Activated T-cell treated with anti-CD3 and anti-CD28 coated beads for 48 hours (primary cell): ENCODE data around the gene SERGEF.

Experiments
- DNase-seq: peaks from one replicate; pipeline ENCODE4 v3.0.0-alpha.2; 2020; ENCODE audit warnings: low read depth

The SERGEF gene

DNA sequence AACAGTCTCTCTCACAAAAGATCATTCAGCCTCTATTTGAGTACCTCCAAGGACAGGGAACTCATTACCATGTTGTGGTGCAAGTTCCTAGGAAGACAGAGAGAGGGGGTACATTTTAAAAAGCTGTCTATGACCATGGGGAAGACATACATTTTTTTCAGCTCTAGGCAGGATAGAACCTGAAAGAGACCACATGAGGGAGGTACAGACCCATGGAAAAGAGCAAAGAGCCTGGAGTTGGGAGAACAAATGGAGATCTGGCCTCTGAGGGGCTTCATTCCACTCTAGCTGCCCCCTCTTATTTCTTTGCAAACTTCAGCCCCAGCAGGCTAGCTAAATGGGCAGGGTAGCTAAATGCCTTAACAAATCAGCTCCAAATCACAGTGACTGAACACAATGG lies 241.9 kb downstream of the SERGEF start:
- DNase-seq: no peak

DNA sequence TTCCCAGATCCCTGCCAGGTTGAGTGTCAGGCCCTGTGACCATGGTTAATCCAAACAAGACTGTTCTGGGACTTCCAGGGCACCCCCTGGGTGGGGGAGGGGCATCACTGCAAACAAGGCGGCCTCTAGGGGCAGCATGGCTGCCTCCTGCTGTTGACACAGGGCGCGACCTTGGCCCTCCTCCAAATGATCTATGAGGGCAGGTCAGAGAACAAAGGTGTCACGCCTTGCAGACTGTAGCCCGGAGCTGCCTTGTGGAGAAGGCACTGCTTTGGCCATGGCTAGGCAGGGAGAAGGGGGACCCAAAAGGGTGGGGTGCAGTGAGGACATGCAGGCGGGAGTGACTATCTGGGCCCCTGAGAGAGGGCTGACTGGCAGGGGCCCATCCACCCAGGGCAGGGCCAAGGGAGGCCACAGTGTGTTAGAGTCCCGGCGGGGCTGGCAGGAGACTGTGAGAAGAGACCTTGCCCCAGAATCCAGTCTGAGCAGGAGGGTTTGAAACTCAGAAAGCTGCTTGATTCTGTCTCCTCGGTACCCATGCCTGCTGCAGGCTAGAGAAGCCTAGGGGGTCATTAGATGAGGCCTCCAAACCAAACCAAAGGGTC lies 242.7 kb downstream of the SERGEF start:
- no peak for DNase-seq

DNA sequence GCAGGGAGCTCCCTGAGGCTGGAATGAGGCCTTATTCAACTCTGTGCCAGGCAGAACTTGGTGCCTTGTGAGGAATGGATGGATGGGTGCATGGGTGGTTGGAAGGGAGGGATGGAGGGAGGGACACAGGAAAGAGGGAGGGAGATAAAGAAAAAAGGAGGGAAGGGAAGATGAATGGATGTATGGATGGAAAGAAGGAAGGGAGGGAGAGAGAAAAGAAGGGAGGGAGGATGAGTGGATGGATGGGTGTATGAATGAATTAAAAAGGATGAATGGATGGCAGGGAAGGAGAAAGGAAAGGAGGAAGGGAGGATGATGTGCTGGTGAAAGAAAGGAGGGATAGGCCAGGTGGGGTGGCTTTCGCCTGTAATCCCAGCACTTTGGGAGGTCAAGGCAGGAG lies 243.6 kb downstream of the SERGEF start:
- DNase-seq: no peak

DNA sequence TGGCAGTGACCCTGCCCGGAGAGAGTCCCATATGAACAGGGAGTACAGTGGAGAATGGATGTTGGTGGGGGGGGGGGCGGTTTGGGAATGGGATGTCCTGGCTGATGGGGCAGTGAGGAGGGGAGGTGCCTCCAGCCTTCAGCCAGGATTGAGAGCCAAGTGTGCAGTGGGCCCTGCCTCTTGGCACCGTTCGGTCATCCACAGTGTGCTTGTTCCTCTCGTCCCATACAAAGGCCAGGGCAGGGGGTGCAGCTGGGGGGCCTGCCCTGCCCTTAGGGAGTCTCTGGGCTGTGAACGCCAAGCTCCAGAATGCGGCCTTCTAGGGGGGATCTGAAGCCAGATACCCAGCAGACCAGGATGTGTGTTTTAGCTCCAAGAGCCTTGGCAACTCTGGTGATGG lies 244.3 kb downstream of the SERGEF start:
- no peak for DNase-seq

DNA sequence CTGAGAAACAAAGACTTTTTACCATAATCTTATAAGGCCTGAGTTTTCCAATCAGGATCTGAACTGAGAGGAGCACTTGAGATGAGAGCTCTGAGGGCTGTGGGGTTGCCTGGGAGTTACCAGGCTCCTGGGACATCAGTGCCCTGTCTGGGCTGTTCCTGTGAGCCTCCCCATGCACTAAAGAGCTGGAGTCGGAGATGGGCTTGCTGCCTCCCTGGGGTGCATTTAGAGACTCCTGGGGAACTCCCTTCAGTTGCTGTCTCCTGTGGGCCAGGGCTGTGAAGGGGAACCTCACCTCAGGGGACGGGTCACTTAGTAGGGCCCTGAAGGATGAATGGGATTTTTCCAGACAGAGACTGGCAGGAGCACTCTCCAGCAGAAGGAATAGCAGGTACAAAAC lies 244.9 kb downstream of the SERGEF start:
- no peak for DNase-seq

DNA sequence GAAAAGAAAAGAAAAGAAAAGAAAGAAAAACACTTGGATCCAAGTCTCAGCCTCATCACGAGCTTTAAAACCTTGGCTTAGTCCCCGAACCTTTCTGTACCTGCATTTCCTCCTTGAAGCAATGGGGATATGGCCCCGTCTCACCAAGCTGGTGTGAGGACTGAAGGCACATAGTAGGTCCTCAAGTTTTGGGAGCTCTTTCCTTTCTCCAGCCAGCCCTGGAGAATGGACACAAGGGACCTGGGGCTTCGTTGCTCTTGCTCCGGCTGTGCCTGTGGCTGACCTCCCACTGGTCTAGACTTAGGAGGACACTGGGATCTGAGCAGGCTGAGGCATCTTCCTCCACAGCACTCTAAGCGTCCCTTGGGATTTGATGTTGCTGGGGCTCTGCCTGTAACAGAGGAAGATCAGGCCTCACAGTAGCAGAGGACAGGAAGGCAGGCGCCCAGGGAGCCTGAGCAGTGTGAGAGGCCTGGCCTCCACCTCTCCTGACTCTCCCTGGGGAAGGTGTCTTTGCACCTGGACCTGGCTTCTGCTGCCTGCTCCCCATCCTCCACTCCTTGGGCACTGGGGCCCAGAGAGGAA lies 245.5 kb downstream of the SERGEF start:
- no peak for DNase-seq

DNA sequence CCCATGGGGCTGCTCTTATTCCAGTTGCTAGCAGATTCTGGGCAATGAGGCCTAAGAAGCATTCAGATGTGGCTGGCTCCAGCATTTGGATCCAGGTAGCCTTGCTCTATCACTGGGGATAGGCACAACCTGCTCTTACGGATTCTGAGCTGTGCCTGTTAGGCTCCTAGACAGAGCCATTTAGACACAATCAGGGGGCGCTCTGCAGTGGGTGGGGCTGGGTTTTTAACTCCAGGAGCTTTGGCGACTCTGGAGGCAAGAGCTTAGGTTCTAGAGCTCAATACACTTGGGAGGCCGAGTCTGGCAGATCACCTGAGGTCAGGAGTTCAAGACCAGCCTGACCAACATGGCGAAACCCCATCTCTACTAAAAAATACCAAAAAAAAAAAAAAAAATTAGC lies 246.3 kb downstream of the SERGEF start:
- no peak for DNase-seq

DNA sequence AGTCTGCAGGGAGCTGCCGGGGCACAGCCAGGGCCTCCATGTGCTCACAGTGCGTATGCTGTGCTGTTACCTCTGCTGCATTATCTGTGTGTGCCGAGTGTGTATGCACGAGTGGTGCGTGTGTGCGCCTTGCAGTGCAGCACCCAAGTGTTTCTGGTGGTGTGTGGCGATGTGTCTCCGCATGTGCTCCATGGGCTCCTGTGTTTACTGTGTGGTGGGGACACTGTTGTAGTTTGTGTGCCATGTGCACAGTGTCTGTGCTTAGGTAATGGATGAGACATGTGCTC lies 246.8 kb downstream of the SERGEF start:
- DNase-seq: no peak

DNA sequence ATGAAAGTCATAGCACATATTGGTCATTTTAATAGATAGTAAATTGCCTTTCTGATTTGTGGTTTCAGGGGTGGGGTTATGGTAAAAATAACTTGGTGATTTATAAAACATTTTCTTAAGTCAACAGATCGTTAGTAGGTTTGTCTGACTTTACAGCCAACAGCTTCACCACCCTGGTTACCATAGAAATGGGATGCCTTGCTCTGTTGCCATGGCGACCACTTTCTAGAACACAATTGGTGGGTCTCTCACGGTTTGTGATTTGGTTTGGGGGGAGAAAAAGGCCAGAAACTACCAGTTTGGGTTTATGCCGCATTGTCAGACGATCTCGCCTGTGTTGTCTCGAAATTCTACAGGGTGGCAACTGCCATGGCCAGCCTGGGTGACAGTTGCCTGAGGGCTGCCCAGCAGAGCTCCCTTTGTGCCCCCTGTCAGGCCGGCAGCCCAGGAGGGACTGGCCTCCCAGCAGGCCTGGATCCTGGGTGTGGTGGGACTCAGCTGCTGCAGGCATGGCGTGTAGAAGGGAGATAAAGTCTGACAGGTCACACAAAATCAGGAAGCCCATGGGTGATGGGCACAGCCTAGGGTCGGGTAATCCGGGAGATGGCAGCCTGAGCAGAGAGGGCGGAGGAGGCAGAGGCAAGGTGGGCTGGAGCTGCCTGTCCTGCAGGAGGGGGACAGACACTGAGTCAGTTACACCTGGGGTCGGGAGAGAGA lies 247.3 kb downstream of the SERGEF start:
- DNase-seq: no peak

DNA sequence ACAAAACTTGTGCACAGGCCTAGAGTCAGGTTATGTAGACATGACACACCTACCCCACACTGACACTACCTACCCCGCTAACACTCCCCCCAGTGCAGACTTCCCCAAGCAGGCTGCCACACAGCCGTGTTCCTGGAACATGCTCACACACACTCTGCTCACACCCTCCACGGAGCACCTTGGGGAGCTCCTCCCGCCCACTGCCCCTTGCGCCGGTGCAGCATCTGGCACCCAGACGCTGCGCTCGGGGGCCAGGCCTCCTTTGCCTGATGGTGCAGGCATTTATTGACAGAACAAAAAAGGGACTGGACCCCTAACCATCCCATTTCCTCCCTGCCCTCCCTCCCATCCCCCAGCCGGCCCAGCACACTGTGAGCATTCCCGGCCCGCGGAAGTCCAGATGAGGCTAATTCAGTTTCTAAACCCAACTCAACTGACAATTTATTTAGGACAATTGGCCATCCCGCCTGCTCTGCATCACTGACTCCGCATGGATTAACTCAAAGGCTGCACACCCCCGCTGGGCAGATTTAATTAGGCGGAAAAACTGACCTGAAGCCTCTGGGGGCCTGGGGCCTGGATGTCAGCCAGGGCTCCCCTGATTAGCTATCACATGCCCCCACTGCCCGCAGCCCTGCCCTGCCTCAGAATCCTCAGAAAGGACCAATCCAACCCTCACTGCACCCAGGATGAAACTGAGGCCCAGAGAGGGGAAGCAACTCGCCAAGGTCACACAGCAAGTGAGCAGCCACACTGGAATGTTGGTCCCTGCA lies 248.2 kb downstream of the SERGEF start:
- no peak for DNase-seq

DNA sequence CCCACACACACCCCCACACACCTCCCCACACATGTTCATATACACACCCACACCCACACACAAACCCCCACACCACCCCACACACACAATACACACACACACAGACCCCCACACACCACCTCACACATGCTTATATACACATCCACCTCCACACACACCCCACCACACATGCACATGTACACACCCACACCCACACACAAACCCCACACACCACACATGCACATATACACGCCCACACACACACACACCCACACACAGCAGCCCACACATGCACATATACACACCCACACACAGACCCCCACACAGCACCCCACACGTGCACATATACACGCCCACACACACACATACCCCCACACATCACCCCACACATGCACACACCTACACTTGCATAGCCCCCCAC lies 249.1 kb downstream of the SERGEF start:
- DNase-seq: no peak

DNA sequence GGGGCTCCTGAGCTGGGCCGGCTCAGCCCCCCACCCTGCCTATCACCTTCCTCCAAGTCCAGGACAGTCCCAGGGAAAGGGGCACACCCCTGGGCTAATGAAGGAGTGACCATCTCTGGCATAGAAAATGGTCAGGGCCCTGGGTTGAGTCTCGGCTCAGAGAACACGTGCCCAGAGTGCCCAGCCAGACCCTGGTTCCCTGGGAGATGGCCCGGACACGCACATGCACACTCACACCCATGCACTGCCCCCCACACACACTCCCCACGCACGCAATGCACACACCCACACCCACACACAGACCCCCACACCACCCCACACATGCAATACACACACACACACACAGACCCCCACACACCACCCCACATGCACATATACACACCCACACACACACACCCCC lies 249.6 kb downstream of the SERGEF start:
- no peak for DNase-seq

DNA sequence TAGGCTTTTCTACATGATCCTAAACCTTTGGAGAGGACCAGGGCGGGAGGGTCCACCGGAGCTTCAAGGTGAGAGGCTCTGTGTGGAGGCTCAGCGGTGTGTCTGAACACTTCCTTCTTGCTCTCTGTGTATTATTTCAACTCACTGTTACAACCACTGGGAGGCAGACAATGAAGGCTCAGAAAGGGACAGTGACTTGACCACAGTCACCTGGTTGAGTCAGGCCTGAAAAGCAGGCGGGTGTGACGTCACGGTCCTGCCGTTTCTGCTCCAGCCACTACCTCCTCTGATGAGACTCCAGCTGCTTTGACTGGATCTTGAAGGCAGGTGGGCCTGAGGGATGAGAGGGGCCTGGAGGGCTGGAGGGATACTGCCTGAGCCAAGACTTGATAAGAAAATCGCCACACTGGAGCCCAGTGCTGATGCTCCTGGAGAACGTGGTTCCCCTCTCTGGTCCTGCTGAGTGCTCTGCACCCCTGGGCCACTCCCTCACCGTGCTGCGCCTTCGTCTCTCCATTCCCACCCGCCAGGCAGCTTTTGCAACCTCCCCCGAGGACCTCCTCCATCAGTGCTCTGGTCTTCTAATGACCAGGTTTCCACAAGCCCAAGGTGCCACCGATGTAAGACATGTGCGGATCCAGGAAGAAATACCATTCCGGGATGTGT lies 250.4 kb downstream of the SERGEF start:
- no peak for DNase-seq

DNA sequence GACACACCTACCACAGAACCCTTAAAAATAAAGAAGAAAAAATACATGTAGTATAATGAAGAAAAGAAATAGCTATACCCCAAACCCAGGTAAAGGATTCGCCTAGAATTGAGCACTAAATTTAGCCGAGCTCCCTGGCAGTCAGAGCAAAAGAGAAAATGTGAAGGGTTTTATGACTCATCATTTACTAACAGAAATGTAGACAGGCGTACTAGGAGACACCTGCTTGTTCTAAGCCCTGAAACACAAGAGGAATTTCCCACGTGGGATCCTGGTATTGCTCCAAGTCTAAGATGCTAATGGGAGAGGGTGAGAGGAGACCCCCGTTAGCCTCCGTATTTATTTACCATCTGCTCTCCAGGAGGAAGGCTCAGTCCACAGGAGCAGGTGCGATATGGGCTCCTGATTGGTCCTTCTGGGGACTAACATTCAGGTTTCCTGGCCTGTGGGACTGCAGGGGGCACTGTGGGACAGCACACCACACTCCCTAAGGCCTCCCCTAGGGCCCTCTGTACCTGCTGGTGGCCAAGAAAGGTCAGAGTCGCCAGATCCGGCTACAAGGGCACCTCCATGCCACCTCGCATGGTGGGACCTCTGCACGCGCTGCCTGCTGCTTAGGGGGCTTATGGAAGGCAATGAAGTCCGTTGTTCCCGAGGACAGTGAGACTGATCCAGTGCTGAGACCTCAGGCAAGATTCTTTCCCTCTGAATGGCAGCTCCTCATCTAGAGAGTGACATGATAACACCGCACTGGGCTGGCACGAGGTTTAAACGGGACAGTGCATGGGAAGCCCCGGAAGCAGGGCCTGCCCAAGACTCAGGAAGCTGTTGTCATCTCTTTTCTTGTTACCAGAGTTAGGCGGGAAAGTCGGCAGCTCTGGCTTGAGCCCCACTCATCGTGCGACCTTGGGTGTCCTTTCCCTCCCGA lies 252.5 kb downstream of the SERGEF start:
- DNase-seq: peak; percentile 23

DNA sequence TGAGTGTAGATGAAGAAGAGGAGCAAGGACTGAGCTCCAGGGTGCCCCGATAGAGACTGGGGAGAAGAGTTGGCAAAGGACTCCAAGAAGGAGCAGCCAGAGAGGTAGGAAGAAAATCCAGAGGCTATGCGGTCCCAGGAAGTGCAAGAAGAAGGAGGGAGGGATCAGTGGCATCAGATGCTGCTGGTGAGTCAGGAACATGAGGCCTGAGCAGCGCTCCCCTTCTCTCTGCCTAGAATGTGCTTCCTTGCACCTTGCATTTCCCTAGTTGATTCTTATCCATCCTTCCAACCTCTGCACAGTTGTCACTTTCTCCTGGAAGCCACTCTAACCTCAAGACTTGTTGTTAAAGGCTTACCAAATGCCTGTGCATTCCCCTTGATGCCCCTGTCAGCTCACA lies 257.0 kb downstream of the SERGEF start:
- no peak for DNase-seq

DNA sequence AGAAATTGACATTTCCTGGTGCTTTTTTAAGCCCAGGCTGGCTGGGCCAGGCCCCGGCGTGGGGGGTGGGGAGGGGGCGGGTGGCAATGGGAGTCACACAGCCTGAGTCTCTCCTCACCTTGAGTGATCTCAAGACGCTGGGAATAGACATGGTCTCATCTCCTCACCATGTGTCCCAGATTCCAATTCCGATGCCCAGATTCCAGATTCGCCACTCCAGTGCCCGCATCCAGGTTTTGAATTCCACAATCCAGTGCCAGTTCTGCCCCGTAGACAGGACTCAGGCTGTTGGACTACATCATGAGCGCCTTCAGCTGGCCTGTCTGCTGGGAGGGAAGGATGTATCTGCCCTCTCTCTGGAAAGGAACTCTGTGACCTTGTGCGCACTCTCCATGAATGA lies 259.2 kb downstream of the SERGEF start:
- DNase-seq: no peak

DNA sequence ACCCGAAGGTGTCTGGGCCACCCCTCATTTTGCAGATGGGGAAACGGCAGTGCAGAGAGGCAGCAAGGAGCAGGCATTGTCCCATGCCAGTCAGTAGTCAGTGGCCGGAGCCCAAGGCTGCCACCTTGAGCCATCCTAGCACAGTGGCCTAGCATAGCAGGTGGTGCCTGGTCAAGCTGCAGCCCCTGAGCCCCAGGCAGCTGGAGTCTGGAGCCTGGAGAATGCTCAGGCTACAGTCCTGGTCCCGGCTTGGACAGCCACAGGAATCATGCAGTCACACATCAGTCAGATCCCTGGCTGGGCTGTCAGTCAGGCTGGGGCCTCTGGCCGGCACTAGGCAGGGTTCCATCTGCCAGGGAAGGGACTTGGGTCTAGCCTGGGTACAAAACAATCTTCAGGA lies 259.7 kb downstream of the SERGEF start:
- no peak for DNase-seq

DNA sequence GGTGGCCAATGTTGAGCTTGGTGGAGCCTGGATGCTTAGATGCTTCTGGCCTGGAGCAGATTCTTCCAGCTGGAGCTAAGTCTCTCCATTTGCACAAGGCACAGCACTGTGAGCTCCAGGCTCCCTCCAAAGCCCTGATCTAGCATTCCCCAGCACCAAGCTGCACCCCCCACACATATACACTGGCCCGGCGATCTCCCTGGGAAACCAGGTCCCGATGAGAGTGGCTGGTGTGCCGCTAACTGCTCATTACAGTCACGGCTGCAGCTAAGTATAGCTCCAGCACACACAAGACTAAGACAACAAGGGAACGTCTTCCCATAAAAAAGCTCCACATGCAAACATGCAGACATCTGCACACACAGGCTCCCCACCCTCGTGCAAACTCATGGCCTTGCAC lies 260.7 kb downstream of the SERGEF start:
- no peak for DNase-seq

DNA sequence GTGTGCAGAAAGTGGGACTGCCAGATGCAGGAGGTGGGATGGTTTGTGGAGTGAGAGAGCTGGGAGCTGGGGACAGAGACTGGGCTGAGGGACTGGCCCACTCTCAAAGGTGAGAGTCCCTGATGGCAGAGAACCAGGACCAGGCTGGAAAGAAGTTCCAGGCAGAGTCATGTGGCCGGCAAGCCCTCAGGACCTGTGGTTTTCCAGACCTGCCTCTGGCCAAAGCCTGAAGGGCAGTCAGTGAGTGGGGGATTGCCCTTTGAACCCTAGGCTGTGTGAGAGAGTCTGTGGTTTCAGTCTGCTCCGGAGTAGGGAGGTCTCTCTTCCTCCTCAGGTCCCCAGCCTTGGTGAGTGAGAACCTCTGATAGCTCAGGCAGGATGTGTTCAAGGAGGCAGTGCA lies 261.3 kb downstream of the SERGEF start:
- no peak for DNase-seq

DNA sequence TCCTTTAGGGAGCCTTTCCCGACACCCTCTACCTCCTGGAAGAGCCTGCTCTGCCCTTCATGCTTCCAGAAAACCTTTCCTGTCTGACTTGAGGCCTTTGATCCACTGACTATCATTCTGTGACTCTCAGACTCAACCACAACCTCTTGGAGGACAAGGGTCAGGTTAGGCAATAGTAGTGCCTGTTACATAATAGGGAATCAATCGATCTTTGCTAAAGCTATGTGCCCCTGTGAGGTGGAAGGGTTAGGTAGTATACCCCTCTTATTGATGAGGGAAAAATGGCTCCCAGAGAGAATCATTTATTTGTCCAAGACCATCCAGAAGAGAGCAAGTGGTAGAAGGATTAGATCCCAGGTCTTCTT lies 262.1 kb downstream of the SERGEF start:
- DNase-seq: no peak

DNA sequence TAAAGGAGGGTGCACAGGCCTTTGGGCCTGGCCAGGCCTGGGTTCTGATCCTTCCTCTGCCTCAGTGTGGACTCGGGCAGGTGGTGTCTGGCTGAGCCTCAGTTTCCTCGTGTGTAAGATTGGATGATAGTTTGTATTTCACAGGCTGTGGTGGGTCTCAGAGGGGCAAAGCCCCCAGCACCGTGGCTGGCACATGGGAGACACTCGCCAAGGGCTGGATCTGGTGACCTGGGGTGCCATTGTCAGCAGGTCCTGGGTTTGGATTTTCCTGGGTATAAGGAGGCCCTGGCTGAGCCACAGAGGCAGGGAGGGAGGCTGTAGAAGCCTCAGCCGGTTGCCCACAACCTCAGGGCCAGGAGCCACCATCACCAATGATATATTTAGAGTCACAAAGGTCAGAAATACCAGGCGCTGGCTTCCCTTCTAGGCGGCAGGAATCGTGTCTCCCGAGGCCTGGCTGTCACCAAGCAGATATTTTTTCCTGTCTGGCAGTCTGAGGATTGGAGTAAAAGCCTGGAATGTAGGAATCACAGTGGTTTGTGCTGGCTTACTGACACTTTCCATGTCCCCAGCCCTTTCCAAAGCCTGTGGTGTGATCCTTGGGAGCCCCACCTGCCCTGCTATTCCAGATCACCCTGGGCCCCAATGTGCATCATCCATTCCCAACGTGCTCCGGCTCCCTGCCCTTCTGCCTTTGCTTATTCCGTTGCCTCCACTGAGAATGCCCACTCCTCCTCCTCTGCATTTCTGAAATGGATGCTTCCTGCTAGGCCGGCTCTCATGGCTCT lies 262.6 kb downstream of the SERGEF start:
- DNase-seq: no peak
